H7 (cell line): ENCODE data around the gene DHRS7B. TPM values are rescaled to one million over a fixed set of nuclear protein-coding genes. Genes with fewer than 3 reads are reported as not detected.

Source experiments
- DNase-seq: peaks from one replicate; pipeline ENCODE4 v3.0.0; 2012
- H3K27me3 ChIP-seq: 2 replicates; pipeline ENCODE4 v1.6.0; 2011; ENCODE audit warnings: mild to moderate bottlenecking, low read length; ENCODE audit not compliant: control insufficient read depth, insufficient read depth
- H3K36me3 ChIP-seq: replicated peaks from 2 replicates; pipeline ENCODE4 v1.5.1; 2011; ENCODE audit warnings: low read length; ENCODE audit not compliant: control insufficient read depth, insufficient read depth
- H3K4me3 ChIP-seq: 2 replicates; pipeline ENCODE4 v1.5.1; 2011; ENCODE audit warnings: low read depth, mild to moderate bottlenecking, control low read depth, low read length, moderate library complexity; ENCODE audit not compliant: insufficient read depth
- total RNA-seq: library from RNA; depleted of rRNA; stranded (reverse); fragments of >200 nt; shearing (Covaris generic); gene quantifications from 2 replicates; pipeline ENCODE4 v1.2.3, GENCODE V29; 2014; rRNA removed

The DHRS7B gene
- total RNA-seq, 1 experiment from 2014 or later: 54.6 TPM

- no peaks in the 10 kb centered on the region for H3K36me3 ChIP-seq
- H3K4me3 ChIP-seq: no peak overlapping the region
- no peak for DNase-seq
- no peaks in the 10 kb centered on the region for H3K27me3 ChIP-seq
Observed at GRCh38 chr17:21228111-21228510, 101.3 kb downstream of the DHRS7B start.

DNA sequence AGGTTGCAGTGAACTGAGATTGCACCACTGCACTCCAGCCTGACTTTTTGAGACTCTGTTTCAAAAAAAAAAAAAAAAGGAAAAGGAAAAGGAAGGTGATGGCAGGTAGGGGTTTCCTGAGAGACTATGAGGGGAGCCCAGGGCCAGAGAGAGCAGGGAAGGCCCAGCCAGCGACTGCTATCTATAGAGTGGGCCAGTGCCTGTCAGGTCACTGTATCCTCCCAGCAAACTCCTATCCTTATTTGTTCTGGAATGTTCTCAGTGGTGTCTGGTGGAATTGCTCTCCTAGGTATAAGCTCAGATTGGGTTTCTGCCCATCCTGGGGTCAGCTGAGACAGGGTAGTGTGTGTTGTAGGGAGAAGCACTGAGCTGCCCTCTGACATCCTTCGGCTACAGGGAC lies 102.1 kb downstream of the DHRS7B start:
- DNase-seq: peak; percentile 14
- Histone ChIP-seq H3K27me3 (no peaks in the 10 kb centered on the region), H3K36me3 (no peaks in the 10 kb centered on the region), H3K4me3 (no peak overlapping the region)

DNA sequence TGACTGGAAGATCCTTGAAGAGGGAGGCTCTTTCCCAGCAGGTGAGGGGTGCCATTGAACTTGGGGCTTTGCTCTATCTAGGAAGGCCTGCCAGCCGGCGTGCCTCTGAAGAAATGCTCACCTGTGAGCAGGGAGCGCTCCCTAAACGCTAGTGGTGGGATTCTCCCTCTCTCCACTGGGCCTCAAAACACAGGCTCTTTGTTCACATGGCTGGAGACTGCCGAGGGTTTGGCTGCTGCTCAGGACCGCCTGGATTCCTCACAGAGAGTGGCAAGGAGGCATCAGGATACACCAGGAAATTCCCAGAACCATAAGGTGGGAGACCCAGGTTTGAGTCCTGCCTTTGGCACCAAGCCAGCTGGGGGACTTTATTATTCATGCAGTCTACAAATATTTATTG lies 104.8 kb downstream of the DHRS7B start:
- H3K4me3 ChIP-seq: no peak overlapping the region

GRCh38 chr17:21232033-21232749 lies 105.4 kb downstream of the DHRS7B start:
- Histone ChIP-seq H3K27me3 (no peaks in the 10 kb centered on the region), H3K36me3 (no peaks in the 10 kb centered on the region), H3K4me3 (no peak overlapping the region)
- no peak for DNase-seq

More for the DNA sequence above, 104.8 kb downstream of the DHRS7B start:
- no peak for DNase-seq
- Histone ChIP-seq H3K36me3 (no peaks in the 10 kb centered on the region), H3K27me3 (no peaks in the 10 kb centered on the region)

DNA sequence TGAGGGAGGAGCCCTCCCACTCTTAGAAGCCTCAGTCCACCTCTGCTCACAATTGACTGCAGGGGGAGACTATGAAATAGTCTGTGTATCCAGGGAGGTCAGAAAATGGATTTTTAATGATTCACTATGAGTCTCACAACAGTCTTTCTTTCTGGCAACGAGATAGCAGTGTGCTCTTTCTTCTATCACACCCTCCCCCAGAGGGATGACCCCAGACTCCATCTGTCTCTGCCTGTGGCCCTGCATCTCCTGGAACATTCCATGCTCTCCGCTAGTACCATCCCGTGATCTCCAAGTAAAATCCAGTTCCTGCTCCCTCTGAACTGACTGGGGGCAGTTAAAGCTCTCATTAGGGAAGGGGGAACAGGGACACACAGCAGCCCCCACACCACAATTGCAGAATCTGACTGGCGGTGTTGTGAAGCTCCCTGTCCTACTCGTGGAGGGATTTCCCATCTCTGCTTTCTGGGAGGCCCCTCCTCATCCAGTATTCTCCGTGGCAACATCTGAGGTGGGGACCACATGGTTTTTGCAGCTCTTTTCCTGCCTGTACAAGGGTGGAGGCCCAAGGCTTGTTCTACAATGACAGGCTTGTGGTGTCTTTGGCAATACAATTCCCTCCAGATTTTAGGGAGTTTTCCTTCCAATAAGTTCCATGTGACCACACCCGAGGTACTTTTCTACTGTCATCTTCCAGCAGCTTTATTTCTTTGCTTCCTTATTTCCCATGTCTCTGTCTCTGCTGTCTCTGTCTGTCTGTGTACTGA lies 107.0 kb downstream of the DHRS7B start:
- peak; percentile 32 for DNase-seq
- no peak overlapping the region for H3K4me3 ChIP-seq
- no peaks in the 10 kb centered on the region for H3K27me3 ChIP-seq
- H3K36me3 ChIP-seq: no peaks in the 10 kb centered on the region

GRCh38 chr17:21235921-21236320 lies 109.2 kb downstream of the DHRS7B start:
- no peaks in the 10 kb centered on the region for H3K27me3 ChIP-seq
- no peak overlapping the region for H3K4me3 ChIP-seq
- no peaks in the 10 kb centered on the region for H3K36me3 ChIP-seq
- no peak for DNase-seq

DNA sequence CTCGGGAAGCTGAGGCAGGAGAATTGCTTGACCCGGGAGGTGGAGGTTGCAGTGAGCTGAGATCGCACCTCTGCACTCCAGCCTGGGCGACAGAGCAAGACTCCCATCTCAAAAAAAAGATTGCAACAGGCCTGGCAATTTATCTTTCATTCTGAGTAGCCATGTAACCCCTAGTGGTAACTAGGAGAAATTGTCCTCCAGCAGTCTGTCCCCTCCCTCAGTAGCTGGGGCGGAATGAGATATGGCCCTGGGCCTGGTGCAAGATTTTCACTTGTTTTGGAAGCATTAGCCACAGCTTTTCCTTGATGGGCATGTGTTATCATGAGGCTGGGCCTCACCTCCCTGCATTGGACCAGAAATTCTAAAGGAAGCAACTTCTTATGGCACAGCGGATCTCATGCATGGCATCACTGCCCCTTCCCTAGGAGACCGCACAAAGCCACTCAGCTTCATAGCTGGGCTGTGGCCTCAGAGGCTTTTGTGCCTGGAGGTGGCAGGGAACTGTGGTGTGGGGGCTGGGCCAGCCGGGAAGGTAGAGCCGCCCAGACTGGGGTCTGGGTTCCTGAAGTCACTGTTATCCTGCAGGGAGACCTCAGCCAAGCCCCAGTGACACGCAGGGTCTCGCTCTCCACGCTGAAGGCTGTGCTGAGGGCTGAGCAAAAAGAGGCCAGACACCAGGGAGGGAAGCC lies 113.1 kb downstream of the DHRS7B start:
- Histone ChIP-seq H3K27me3 (no peaks in the 10 kb centered on the region), H3K4me3 (no peak overlapping the region), H3K36me3 (no peaks in the 10 kb centered on the region; the same call in 1 of the 2 replicates)
- DNase-seq: peak; percentile 85

DNA sequence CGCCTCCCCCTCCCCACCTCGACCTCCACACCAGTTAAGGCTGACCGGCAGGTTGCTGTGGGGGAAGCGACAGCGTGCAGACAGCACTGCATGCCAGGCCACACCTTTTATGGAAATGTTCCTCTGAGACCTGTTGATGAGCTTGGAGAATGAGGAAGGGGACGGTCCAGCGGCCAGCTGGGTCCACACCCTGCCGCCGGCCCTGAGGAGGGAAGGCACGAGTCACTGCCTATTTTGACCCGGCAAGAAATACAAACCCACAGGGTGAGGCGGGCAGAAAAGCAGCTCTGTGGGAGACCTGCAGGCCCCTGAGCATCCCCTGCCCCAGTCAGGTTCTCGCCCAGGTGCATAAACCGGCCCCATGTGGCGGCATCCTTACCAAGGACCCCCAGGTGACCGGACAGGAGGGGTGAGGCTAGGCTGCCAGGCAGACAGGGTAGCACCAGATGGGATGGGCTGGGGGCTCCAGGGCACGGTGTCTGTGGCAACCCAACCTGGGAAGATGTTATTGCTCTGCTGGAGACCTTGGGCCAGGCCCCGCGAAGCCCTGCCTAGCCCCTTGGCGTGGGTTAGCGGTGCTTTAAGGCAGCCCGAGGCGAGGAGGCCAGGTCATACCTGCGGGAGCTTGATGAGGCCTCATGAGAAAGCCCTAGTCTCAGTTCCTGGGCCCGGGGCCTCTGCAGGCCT lies 113.7 kb downstream of the DHRS7B start:
- H3K36me3 ChIP-seq: no peaks in the 10 kb centered on the region; the same call in 1 of the 2 replicates
- no peaks in the 10 kb centered on the region for H3K27me3 ChIP-seq
- no peak overlapping the region for H3K4me3 ChIP-seq
- peak; percentile 79 for DNase-seq

Other genes starting within 250 kb of the DHRS7B start
- gene USP22, start 84.0 kb upstream of the DHRS7B start, total RNA-seq: 432 and 539 TPM in 2 replicates
- 24.2 and 26.1 TPM in 2 replicates for gene TMEM11, start 87.2 kb downstream of the DHRS7B start, total RNA-seq
- 12.3 and 12.9 TPM in 2 replicates for gene NATD1, start 126.4 kb downstream of the DHRS7B start, total RNA-seq
- 26.1 and 27.5 TPM in 2 replicates for gene MAP2K3, start 157.7 kb downstream of the DHRS7B start, total RNA-seq
- gene KCNJ12, start 249.4 kb downstream of the DHRS7B start, total RNA-seq: 5.1 and 7.6 TPM in 2 replicates